ENCODE measurements around the gene DPM2.

GRCh38 chr9:127941062-127941960 is 3.7 kb upstream of the DPM2 start:
- TF ChIP-seq ARNT (IDR thresholded peaks at IDR 0.05) (no peak), LEF1 (IDR thresholded peaks at IDR 0.05; ENCODE audit: borderline replicate concordance) (no peak), SP1 (IDR thresholded peaks at IDR 0.05) (no peak), FOXA1 (IDR thresholded peaks at IDR 0.05) (no peak), FOXM1 (IDR thresholded peaks at IDR 0.05; ENCODE audit: borderline replicate concordance) (no peak), ELF4 (IDR thresholded peaks at IDR 0.05) (no peak), PKNOX1 (IDR thresholded peaks at IDR 0.05) (no peak), BHLHE40 (IDR thresholded peaks at IDR 0.05; ENCODE audit: borderline replicate concordance) (no peak), HDGF (IDR thresholded peaks at IDR 0.05; ENCODE audit: borderline replicate concordance) (no peak)

Data from HEK293T (cell line).